Fibroblast of skin of abdomen (primary cell): ENCODE results near the gene TREML4.

ENCODE experiments used
- DNase-seq: peaks from one replicate; pipeline ENCODE4 v3.0.0-alpha.2; 2013

TREML4 gene

DNA sequence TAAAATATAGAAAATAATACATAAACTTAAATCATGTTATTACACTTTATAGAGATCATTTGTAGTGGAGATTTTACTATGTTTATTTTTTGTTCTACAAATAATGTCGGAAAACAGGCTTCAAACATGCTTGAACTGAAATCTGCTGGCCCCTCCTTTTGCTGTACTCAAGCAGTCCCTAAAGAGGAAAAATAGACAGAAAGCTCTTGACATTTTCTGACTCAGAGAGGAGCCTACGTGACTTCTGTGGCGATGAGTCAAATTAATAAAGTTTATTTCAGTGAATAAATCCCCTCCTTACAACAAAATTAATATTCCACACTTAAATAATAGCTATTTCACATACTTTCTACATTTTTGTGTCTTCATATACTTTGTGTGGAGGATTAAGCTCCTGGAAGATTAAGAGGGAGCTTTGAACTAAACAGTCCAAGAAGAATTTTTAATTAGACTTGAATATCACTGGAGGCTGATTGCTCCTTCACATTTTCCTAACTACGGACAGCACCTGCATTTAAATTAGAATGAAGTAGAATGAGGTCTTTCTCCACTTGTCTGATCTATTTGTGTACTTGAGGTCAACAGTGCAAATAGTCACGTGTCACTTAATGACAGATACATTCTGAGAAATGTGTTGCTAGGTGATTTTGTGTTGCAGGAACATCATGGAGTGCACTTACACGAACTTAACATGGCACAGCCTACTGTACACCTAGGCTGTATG, 60.0 kb downstream of the TREML4 start:
- no peak for DNase-seq
